ENCODE data around the gene MX2.

DNA sequence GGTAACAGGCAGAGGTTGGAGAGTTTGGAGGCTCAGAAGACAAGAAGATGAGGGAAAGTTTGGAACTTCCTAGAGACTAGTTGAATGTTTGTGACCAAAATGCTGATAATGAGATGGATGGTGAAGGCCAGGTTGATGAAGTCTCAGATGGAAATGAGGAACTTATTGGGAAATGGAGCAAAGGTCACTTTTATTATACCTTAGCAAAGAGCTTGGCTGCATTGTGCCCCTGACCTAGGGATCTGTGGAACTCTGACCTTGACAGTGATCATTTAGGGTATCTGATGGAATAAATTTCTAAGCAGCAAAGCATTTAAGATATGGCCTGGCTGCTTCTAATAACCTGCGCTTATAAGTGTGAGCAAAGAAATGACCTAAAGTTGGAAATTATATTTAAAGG, 28.1 kb upstream of the MX2 start:
- TF ChIP-seq POLR2A (IDR thresholded peaks at IDR 0.05; ENCODE audit: low read depth, low read length) (no peak), RFX5 (IDR thresholded peaks at IDR 0.05; ENCODE audit: low read depth, low read length) (no peak), ELK1 (IDR thresholded peaks at IDR 0.05; ENCODE audit: borderline replicate concordance, low read depth, low read length) (no peak), SMC3 (IDR thresholded peaks at IDR 0.05; ENCODE audit: low read depth, low read length) (no peak), CEBPB (IDR thresholded peaks at IDR 0.05; ENCODE audit: low read depth, low read length) (no peak)
